Hepatocyte (in vitro differentiated cells): ENCODE measurements around the gene EEF1A1. TPM values are rescaled to one million over a fixed set of nuclear protein-coding genes. Genes with fewer than 3 reads are reported as not detected.

Experiments
- DNase-seq: peaks from one replicate; pipeline ENCODE4 v3.0.0-alpha.2; 2016; ENCODE audit warnings: low spot score
- H2AFZ ChIP-seq: fragments of 200-600 bp; sonication (generic); 2 replicates; pipeline ENCODE4 v1.6.0; 2016; ENCODE audit warnings: antibody characterized with exemption, mild to moderate bottlenecking
- H3K27ac ChIP-seq: fragments of 200-600 bp; sonication (generic); 2 replicates; pipeline ENCODE4 v1.5.1; 2016; ENCODE audit warnings: mild to moderate bottlenecking
- H3K27me3 ChIP-seq: fragments of 200-600 bp; sonication (generic); 2 replicates; pipeline ENCODE4 v1.6.1; 2016
- H3K36me3 ChIP-seq: fragments of 200-600 bp; sonication (generic); replicated peaks from 2 replicates; pipeline ENCODE4 v1.5.1; 2016; ENCODE audit warnings: low read depth; ENCODE audit not compliant: insufficient read depth
- H3K4me1 ChIP-seq: fragments of 200-600 bp; sonication (generic); 2 replicates; pipeline ENCODE4 v1.5.1; 2016; ENCODE audit warnings: mild to moderate bottlenecking, moderate library complexity; ENCODE audit not compliant: insufficient read depth
- H3K4me2 ChIP-seq: fragments of 200-600 bp; sonication (generic); 2 replicates; pipeline ENCODE4 v1.6.0; 2016
- H3K4me3 ChIP-seq: fragments of 200-600 bp; sonication (generic); 2 replicates; pipeline ENCODE4 v1.5.1; 2016; ENCODE audit warnings: mild to moderate bottlenecking
- H3K79me2 ChIP-seq: fragments of 200-600 bp; sonication (generic); 2 replicates; pipeline ENCODE4 v1.6.0; 2017; ENCODE audit warnings: mild to moderate bottlenecking
- H3K9me2 ChIP-seq: fragments of 200-600 bp; sonication (generic); replicated peaks from 2 replicates; pipeline ENCODE4 v1.6.0; 2017; ENCODE audit warnings: mild to moderate bottlenecking; ENCODE audit not compliant: insufficient read depth
- H3K9me3 ChIP-seq: fragments of 200-600 bp; sonication (generic); 2 replicates; pipeline ENCODE4 v1.5.1; 2016; ENCODE audit warnings: low read depth, mild to moderate bottlenecking
- H4K20me1 ChIP-seq: fragments of 200-600 bp; sonication (generic); 2 replicates; pipeline ENCODE4 v1.6.0; 2016; ENCODE audit warnings: mild to moderate bottlenecking; ENCODE audit not compliant: insufficient read depth, poor library complexity, severe bottlenecking
- CTCF ChIP-seq: fragments of 200-600 bp; sonication (generic); IDR thresholded peaks from 2 replicates; pipeline ENCODE4 v1.5.1; 2016; ENCODE audit warnings: antibody characterized with exemption, mild to moderate bottlenecking; ENCODE audit not compliant: poor library complexity
- EZH2 ChIP-seq: fragments of 200-600 bp; sonication (generic); IDR thresholded peaks from 2 replicates; pipeline ENCODE4 v1.6.1; 2016; ENCODE audit warnings: antibody characterized with exemption, mild to moderate bottlenecking, borderline replicate concordance
- EZH2phosphoT487 ChIP-seq: fragments of 200-600 bp; sonication (generic); IDR thresholded peaks from one replicate; pipeline ENCODE4 v1.6.1; 2018; ENCODE audit warnings: antibody characterized with exemption, mild to moderate bottlenecking, low read depth, moderate library complexity; ENCODE audit not compliant: unreplicated experiment, severe bottlenecking
- WGBS: methylation state at CpG from one replicate; pipeline ENCODE4 v1.1.6; 2016; ENCODE audit warnings: low lambda C conversion rate; ENCODE audit errors: missing lambda C conversion rate; 5-methylcytosine and 5-hydroxymethylcytosine counted together
- polyA plus RNA-seq: library from polyadenylated mRNA; unstranded; fragments of >200 nt; fragmentation: Nextera tagmentation; extraction: Ambion mirVana; gene quantifications from 2 replicates; pipeline ENCODE4 v1.2.1, GENCODE V29; 2016
- total RNA-seq: library from RNA; depleted of rRNA; stranded (reverse); fragments of >200 nt; gene quantifications from 2 replicates; pipeline ENCODE4 v1.2.3, GENCODE V29; 2014

The EEF1A1 gene
- total and polyA plus RNA-seq, 2 experiments from 2014 or later: 2,627 to 11,226 TPM

GRCh38 chr6:73504160-73504559 lies 16.7 kb downstream of the EEF1A1 start:
- Histone ChIP-seq H3K36me3 (no peaks in the 10 kb centered on the region), H2AFZ (no peak overlapping the region), H3K27ac (no peak overlapping the region), H3K9me3 (no peaks in the 10 kb centered on the region), H3K9me2 (no peaks in the 10 kb centered on the region), H3K4me3 (no peak overlapping the region), H3K27me3 (no peaks in the 10 kb centered on the region), H3K4me1 (no peaks in the 10 kb centered on the region), H3K4me2 (no peak overlapping the region), H3K79me2 (no peaks in the 10 kb centered on the region), H4K20me1 (no peaks in the 10 kb centered on the region)
- DNase-seq: no peak
- TF ChIP-seq CTCF (no peak), EZH2 (no peak), EZH2phosphoT487 (no peak)
- 97% methylated on average over 2 of the region's 2 CpGs for WGBS

DNA sequence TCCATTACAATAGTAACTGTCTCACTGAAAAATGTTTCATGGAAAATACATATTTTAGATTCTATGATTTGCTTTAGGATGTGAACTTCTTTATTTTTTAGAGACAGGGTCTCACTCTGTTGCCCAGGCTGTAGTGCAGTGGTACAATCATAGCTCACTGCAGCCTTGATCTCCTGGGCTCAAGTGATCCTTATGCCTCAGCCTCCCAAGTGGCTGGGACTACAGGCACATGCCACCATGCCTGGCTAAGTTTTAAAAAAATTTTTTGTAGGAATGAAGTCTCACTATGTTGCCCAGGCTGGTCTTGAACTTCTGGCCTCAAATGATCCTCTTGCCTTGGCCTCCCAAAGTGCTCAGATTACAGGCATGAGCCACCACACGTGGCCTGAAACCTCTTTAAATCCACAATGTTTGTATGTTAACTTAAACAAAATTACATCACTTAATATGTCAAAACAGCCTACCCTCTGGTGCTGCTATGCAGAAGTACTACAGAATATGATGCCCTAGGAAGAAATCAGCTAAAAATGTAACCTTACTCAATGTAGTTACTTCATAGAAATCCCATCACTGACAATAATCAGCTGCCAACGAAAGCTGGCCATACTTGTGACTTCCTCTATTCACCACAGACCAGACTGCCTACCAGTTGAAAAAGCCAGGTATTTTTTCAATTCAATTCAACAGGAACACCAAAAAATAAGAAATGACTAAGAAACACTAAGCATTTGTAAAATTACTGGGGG lies 17.6 kb downstream of the EEF1A1 start:
- no peaks in the 10 kb centered on the region for H3K79me2 ChIP-seq
- TF ChIP-seq EZH2: no peak
- no peak for TF ChIP-seq CTCF
- TF ChIP-seq EZH2phosphoT487: no peak
- no peaks in the 10 kb centered on the region for H3K36me3 ChIP-seq
- no peak overlapping the region for H3K4me3 ChIP-seq
- H3K9me2 ChIP-seq: no peaks in the 10 kb centered on the region
- DNase-seq: no peak
- H3K27ac ChIP-seq: no peak overlapping the region
- H2AFZ ChIP-seq: no peak overlapping the region
- no peaks in the 10 kb centered on the region for H3K27me3 ChIP-seq
- H4K20me1 ChIP-seq: no peaks in the 10 kb centered on the region
- 89% methylated on average over 2 of the region's 2 CpGs for WGBS
- H3K4me1 ChIP-seq: no peaks in the 10 kb centered on the region
- no peaks in the 10 kb centered on the region for H3K9me3 ChIP-seq
- H3K4me2 ChIP-seq: no peak overlapping the region

DNA sequence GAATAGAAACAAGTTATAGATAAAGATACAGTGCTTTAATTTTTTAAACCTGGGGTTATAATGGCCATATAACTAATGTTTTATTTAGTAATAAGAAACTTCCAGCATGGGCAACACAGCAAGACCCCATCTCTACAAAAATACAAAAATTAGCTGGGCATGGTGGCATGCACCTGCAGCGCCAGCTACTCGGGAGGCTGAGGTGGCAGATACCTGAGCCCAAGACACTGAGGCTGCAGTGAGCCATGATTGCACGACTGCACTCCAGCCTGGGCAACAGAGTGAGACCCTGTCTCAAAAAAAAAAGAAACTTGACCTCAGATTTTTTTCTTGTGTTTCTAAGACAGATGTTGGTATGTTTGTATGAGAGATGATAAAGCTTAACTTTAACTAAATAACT lies 22.9 kb downstream of the EEF1A1 start:
- H3K4me1 ChIP-seq: no peaks in the 10 kb centered on the region
- no peaks in the 10 kb centered on the region for H3K79me2 ChIP-seq
- TF ChIP-seq CTCF (no peak), EZH2phosphoT487 (no peak), EZH2 (no peak)
- no peak overlapping the region for H3K4me2 ChIP-seq
- H3K27me3 ChIP-seq: no peaks in the 10 kb centered on the region
- H3K4me3 ChIP-seq: no peak overlapping the region
- no peak overlapping the region for H2AFZ ChIP-seq
- no peaks in the 10 kb centered on the region for H3K36me3 ChIP-seq
- no peaks in the 10 kb centered on the region for H3K9me2 ChIP-seq
- H3K27ac ChIP-seq: no peak overlapping the region
- no peak for DNase-seq
- whole genome bisulfite sequencing: 100% methylated on average over 3 of the region's 3 CpGs
- H3K9me3 ChIP-seq: no peaks in the 10 kb centered on the region
- H4K20me1 ChIP-seq: no peaks in the 10 kb centered on the region

- Histone ChIP-seq H3K9me3 (no peaks in the 10 kb centered on the region), H3K27me3 (no peaks in the 10 kb centered on the region), H4K20me1 (no peaks in the 10 kb centered on the region), H3K4me2 (no peak overlapping the region), H2AFZ (no peak overlapping the region), H3K36me3 (no peaks in the 10 kb centered on the region), H3K4me3 (no peak overlapping the region), H3K79me2 (no peaks in the 10 kb centered on the region), H3K9me2 (no peaks in the 10 kb centered on the region), H3K27ac (no peak overlapping the region), H3K4me1 (no peaks in the 10 kb centered on the region)
- no peak for TF ChIP-seq CTCF
- TF ChIP-seq EZH2phosphoT487: no peak
- no peak for TF ChIP-seq EZH2
- DNase-seq: no peak
These were observed 29.5 kb downstream of the EEF1A1 start for GRCh38 chr6:73491377-73491776.
